Stimulated activated CD4-positive, alpha-beta T cell treated with anti-CD3 and anti-CD28 coated beads, Interleukin-1b, Interleukin-23, amount 100 ng/mL, for 4 hours (primary cell): ENCODE results near the gene C22orf31.

Experiments used
- DNase-seq, 2 donors: peaks; one replicate each; pipeline ENCODE4 v3.0.0-alpha.2; 2020; ENCODE audit warnings: low read depth in 2 of 2

C22orf31 gene

DNA sequence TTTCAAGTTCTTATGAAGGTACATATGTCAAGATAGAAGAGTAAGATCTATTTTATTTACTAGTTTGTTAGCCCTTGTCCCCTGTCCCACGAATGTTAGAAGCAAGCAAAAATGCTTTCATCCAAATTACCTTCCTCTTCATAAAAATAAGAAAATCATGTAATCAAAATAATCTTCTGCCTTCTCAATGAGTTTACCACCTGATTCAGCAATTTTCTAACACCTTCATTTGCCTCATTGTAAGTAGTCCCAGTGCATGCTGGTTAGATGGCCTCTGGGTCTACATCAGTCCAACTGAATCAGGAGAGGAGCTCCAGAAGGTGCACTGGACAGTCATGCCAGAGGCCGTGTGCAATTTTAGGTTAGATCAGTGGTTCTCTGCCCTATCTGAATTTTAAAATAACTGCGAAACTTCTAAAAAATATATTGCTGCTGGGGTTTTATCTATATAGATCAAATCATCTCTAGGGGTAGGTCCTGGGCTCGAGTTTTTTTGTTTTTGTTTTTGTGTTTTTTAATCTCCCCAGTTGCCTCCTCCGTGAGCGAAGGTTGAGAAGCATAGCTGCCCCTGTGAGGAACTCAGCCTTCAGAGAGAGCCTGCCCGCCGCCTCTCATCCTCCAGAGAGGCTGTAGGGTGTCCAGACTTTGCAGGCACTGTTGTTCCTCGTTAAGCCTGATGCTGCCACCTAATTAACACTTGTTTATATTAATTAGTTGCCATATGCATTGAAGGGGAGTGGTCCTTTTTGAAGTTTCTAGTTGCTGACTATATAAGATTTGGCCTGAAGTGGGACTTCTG, 32.2 kb downstream of the C22orf31 start:
- no peak for DNase-seq

GRCh38 chr22:29028468-29028867, 33.2 kb downstream of the C22orf31 start:
- no peak for DNase-seq

- no peak for DNase-seq
Measured at GRCh38 chr22:29026579-29026978, 35.1 kb downstream of the C22orf31 start.

GRCh38 chr22:29023172-29023796, 38.3 kb downstream of the C22orf31 start:
- DNase-seq, result no peak

DNA sequence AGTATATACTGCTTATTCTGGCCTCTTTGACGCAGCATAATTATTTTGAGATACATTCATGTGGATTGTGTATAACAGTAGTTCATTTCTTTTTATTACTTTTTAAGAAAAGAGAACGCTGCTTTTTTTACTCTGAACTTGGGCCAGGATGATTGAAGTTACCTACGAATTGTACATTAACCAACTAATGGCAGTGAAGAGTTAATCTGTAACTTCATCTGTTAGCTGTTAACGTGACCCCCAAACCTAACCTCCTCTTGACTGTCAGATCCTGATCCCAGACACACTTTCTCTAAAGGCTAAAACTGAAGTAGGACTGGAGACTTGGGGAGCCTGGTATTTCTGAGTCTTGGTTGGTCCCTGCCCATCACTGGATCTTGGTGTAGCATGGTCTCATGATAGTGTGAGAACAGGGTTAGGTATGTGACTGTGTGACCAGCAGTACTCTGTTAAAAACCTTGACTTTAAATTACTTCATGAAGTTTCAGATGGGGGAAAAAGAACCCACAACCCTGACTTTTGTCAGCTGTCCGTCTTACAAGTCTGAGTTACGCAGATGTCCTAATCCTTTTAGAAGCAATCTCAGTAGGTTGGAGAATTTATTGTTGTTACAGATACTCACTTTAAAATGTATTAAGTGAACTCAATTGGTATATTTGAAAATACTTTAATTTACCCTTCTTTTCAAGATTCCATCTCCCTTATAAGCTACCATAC, 39.4 kb downstream of the C22orf31 start:
- DNase-seq, result no peak

GRCh38 chr22:29018293-29019189, 43.1 kb downstream of the C22orf31 start:
- no peak for DNase-seq

GRCh38 chr22:29016067-29016938, 45.3 kb downstream of the C22orf31 start:
- DNase-seq, result no peak

DNA sequence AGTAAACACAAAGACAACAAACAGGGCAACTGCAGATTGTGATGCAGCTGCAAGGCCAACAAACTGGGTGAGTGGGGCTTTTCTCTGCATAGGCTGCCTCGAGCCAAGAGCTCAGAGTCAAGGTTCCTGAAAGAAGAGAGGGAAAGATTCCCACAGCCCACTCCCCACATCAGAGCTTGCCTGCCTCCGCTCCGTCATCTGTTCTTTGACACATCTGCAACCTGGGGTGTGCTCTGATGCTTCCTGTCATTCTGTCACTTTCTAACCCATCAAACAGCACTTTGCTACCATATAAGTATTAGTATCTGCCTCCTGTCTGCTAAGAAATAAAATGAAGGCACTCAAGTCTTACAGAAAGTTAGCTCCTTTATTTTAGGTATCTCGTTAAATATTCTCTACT, 46.9 kb downstream of the C22orf31 start:
- DNase-seq, result no peak

DNA sequence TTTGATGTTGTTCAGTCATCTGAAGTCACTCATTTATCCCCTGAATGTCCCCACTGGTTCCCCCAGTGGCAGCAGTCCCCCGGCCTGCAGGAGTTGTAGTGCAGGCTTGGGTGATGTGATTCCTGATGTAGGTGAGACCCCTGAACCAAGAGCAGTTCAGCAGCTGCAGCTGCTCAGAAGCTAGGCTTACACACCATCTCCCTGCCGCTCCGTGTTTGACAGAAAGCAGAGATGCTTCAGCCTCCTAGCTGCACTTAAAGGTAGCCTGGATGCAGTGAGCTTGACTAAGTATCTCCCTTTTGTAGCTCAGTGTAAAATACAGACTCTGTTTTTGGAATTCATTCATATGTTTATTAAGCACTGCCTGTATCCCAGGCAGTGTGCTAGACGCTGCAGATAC, 47.3 kb downstream of the C22orf31 start:
- no peak for DNase-seq

DNA sequence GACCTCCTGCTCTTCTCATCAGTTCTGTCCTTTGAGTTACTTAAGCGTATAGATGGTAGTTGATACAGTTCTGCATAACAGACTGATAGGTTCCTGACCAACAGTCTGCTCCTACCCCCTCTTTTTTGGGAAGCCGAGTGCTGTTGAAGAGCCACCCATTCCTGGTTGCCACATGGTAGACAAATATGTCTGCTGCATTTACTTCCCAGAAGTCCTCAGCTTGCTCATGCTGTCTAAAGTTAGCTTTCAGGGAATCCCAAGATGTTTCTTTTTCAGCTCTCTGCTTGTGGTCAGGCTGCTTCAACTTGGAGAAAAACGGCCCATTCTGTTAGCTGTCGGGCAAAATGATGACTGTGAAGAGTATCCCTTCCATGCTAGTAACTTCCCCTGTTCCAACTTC, 48.7 kb downstream of the C22orf31 start:
- DNase-seq, result no peak

GRCh38 chr22:29012101-29012433, 49.6 kb downstream of the C22orf31 start:
- DNase-seq, result no peak

DNA sequence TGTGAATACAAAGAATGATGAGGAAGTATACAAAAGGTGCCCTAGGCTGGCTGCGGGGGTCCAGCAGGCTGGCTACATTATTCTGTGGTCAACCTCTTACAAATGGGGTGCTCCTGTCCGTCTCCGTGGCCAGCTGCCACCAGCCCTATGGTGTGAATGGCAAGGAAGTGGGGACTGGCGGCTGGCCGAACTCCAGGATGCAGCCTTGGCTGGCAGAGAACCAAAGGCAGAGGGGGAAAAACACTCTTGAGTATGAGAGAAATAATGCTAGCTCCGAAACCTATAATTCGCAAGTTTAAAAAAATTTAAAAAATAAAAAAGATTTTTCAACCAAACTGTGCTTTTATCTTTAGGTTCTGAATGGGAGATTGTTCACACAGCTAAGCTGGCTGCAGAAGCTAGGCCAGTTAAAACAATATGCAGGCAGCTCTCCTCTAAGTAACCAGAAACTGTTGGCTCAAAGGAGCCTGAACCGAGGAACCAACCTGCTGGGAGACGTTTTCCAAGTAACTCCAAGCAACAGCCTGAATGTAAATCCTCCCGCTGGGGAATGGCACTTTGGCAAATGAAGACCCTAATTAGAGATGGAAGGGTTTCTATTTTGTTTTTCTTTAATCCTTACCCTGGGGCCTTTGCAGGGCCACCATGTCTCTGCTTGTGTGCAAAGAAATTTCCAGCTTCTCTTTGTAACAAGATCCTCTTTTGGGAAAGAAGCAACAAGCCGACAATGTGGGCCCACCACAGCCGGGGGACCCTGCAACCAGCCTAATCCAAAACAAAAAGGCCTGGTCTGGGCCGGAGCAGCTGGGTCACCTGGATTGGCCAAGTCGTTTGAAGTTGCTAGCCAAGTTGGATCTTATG, 50.2 kb downstream of the C22orf31 start:
- no peak for DNase-seq

GRCh38 chr22:29009148-29009547, 52.5 kb downstream of the C22orf31 start:
- DNase-seq, result no peak
